Stimulated activated CD4-positive, alpha-beta T cell treated with anti-CD3 and anti-CD28 coated beads, Interleukin-4, amount 100 ng/mL, for 1 hour (primary cell): ENCODE results near the gene RTN4RL2.

Source experiments
- DNase-seq: peaks from one replicate; pipeline ENCODE4 v3.0.0-alpha.2; 2020

Gene RTN4RL2

GRCh38 chr11:57463671-57464538 is 3.6 kb downstream of the RTN4RL2 start:
- DNase-seq, result no peak

- no peak for DNase-seq
These were observed 4.3 kb downstream of the RTN4RL2 start for GRCh38 chr11:57464539-57465181.

GRCh38 chr11:57466680-57467079 is 6.4 kb downstream of the RTN4RL2 start:
- no peak for DNase-seq

- no peak for DNase-seq
These were observed 7.3 kb downstream of the RTN4RL2 start for GRCh38 chr11:57467508-57468157.

- DNase-seq, result no peak
These were observed 7.9 kb downstream of the RTN4RL2 start for GRCh38 chr11:57468276-57468675.

- no peak for DNase-seq
These were observed 8.9 kb downstream of the RTN4RL2 start for GRCh38 chr11:57469268-57469667.

- no peak for DNase-seq
These were observed 11.2 kb downstream of the RTN4RL2 start for GRCh38 chr11:57471496-57471895.

- DNase-seq, result no peak
These were observed 13.0 kb downstream of the RTN4RL2 start for GRCh38 chr11:57473285-57473841.

- DNase-seq, result peak; percentile 20
These were observed 13.9 kb downstream of the RTN4RL2 start for GRCh38 chr11:57474017-57474802.

GRCh38 chr11:57474803-57475115 is 14.4 kb downstream of the RTN4RL2 start:
- no peak for DNase-seq

GRCh38 chr11:57475191-57475590 is 14.9 kb downstream of the RTN4RL2 start:
- no peak for DNase-seq

GRCh38 chr11:57475671-57476046 is 15.3 kb downstream of the RTN4RL2 start:
- no peak for DNase-seq

GRCh38 chr11:57476047-57476756 is 15.9 kb downstream of the RTN4RL2 start:
- DNase-seq, result peak; percentile 37

GRCh38 chr11:57476757-57477506 is 16.6 kb downstream of the RTN4RL2 start:
- DNase-seq, result peak; percentile 38

GRCh38 chr11:57477507-57478189 is 17.3 kb downstream of the RTN4RL2 start:
- no peak for DNase-seq

GRCh38 chr11:57479021-57479663 is 18.8 kb downstream of the RTN4RL2 start:
- no peak for DNase-seq

- no peak for DNase-seq
These were observed 19.6 kb downstream of the RTN4RL2 start for GRCh38 chr11:57479911-57480310.

GRCh38 chr11:57480409-57481137 is 20.2 kb downstream of the RTN4RL2 start:
- peak; percentile 78 for DNase-seq

- no peak for DNase-seq
These were observed 21.0 kb downstream of the RTN4RL2 start for GRCh38 chr11:57481315-57481714.
